ENCODE data around the gene GTF3C1. TPM values are rescaled to one million over a fixed set of nuclear protein-coding genes. Genes with fewer than 3 reads are reported as not detected.

The GTF3C1 gene
- total RNA-seq, 1 donor from 2014 or later = 98.7 TPM

DNA sequence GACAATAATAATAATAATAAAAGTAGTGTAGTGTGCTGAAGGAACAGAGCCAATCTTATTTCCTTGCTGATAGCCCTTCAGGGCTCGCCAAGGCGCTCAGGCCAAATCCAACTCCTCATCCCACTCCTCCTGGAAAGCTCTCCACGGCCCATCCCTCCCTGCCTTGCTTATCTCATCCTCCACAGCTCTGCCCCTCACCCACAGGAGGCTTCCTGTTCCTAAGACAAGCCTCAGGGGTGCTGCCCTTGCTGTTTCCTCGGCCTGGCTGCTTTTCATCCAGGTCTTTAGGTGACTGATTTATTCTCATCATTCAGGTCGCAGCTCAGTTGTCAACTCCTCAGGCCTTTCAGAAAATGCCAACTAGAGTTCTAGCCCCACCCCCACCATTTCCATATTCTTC, 11.2 kb downstream of the GTF3C1 start:
- H3K36me3 Mint-ChIP-seq (ENCODE audit: low read depth, unreplicated experiment) = peaks cover 67% of the 10 kb centered on the region
- peaks cover 22% of the 10 kb centered on the region for H3K4me1 Mint-ChIP-seq (ENCODE audit: unreplicated experiment)
- H3K9me3 Mint-ChIP-seq (ENCODE audit: unreplicated experiment) = no peaks in the 10 kb centered on the region
- H3K4me3 Mint-ChIP-seq (ENCODE audit: unreplicated experiment) = peak overlapping the region; percentile 63
- peak overlapping the region; percentile 93 for H3K27ac Mint-ChIP-seq (ENCODE audit: unreplicated experiment)
- TF ChIP-seq, protein P1, sequence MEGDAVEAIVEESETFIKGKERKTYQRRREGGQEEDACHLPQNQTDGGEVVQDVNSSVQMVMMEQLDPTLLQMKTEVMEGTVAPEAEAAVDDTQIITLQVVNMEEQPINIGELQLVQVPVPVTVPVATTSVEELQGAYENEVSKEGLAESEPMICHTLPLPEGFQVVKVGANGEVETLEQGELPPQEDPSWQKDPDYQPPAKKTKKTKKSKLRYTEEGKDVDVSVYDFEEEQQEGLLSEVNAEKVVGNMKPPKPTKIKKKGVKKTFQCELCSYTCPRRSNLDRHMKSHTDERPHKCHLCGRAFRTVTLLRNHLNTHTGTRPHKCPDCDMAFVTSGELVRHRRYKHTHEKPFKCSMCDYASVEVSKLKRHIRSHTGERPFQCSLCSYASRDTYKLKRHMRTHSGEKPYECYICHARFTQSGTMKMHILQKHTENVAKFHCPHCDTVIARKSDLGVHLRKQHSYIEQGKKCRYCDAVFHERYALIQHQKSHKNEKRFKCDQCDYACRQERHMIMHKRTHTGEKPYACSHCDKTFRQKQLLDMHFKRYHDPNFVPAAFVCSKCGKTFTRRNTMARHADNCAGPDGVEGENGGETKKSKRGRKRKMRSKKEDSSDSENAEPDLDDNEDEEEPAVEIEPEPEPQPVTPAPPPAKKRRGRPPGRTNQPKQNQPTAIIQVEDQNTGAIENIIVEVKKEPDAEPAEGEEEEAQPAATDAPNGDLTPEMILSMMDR (IDR thresholded peaks at IDR 0.05; ENCODE audit: unreplicated experiment) = no peak
- peaks cover 12% of the 10 kb centered on the region for H3K27me3 Mint-ChIP-seq (ENCODE audit: unreplicated experiment)
- peak; percentile 46 for DNase-seq (ENCODE audit: low spot score)

DNA sequence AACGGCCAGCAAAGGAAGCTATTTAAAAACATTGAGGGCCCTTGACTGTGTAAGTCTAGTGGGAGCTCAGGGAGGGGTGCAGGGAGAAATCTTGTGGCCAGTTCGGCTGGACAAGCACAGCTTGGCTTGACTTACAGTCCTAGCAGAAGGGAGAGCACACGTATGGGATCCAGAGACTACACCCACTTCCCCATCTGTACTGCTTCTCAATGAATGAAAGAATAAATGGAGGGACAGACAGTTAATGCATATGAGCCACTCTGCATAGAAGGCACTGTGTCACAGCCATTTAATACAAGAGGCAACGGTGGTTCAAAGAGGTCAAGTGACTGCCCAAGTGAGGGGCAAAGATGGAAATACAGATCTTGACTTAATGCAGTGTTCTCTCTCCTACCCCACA, 15.5 kb downstream of the GTF3C1 start:
- Mint-ChIP-seq H3K4me3 (ENCODE audit: unreplicated experiment) (no peak overlapping the region), H3K9me3 (ENCODE audit: unreplicated experiment) (no peaks in the 10 kb centered on the region), H3K27me3 (ENCODE audit: unreplicated experiment) (peaks cover 6% of the 10 kb centered on the region), H3K27ac (ENCODE audit: unreplicated experiment) (no peak overlapping the region), H3K36me3 (ENCODE audit: low read depth, unreplicated experiment) (peaks cover 74% of the 10 kb centered on the region), H3K4me1 (ENCODE audit: unreplicated experiment) (peaks cover 16% of the 10 kb centered on the region)
- no peak for DNase-seq (ENCODE audit: low spot score)
- TF ChIP-seq, protein P1 (IDR thresholded peaks at IDR 0.05; ENCODE audit: unreplicated experiment) = no peak

DNA sequence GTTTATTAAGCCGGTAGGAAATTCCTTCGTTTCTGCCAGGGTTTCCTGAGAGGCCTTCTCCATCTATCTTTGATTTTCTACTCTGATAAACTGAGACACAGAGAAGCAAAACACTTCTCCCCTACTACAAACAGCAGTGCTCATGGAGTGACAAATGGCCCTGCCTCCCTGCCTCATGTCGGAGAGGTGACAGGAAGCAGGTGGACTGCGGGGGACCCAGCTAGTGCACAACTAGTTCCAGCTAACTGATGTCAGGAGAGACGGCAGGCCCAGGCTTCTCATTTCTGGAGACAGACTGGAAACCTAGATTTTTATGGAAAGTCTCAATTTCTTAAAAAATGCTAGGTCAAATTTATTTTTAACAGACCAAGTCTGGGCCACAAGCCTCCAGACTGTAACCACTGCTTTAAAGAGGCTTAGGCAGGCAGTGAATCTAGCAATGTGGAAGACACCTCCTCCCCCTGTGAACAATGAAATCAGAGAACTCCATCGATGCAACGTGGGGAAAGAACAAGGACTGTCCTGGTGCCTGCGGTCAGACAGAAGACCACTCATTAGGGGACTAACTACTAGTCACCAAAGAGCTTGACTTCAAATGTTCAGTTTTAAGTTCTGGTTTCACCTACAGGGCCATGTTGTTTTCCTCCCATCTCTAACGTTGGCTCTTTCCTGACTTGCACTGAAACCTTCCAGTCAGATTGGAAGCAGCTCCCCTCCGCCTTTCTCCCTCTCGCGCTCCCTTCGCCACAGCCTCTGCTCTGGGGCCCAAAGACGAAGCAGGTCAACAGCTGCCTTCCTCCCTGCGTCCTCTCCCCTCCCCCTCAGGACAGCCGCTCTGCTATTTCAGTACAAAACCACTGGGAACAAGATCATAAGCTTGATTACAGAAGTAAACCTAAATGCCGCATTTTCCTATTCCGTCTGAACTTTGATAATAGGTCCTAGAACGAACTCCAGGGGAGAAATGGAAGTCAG, 17.6 kb downstream of the GTF3C1 start:
- Mint-ChIP-seq H3K4me3 (ENCODE audit: unreplicated experiment) (peak overlapping the region; percentile 2), H3K27me3 (ENCODE audit: unreplicated experiment) (peaks cover 1% of the 10 kb centered on the region), H3K27ac (ENCODE audit: unreplicated experiment) (peak overlapping the region; percentile 26), H3K36me3 (ENCODE audit: low read depth, unreplicated experiment) (peaks cover 69% of the 10 kb centered on the region), H3K4me1 (ENCODE audit: unreplicated experiment) (no peaks in the 10 kb centered on the region), H3K9me3 (ENCODE audit: unreplicated experiment) (no peaks in the 10 kb centered on the region)
- DNase-seq (ENCODE audit: low spot score) = no peak
- TF ChIP-seq, protein P1 (IDR thresholded peaks at IDR 0.05; ENCODE audit: unreplicated experiment) = no peak

- H3K4me3 Mint-ChIP-seq (ENCODE audit: unreplicated experiment) = peak overlapping the region; percentile 60
These were observed 18.5 kb downstream of the GTF3C1 start for GRCh38 chr16:27531186-27531585.

More at GRCh38 chr16:27531186-27531585, 18.5 kb downstream of the GTF3C1 start:
- H3K27me3 Mint-ChIP-seq (ENCODE audit: unreplicated experiment) = peaks cover 1% of the 10 kb centered on the region
- no peaks in the 10 kb centered on the region for H3K4me1 Mint-ChIP-seq (ENCODE audit: unreplicated experiment)
- TF ChIP-seq, protein P1 (IDR thresholded peaks at IDR 0.05; ENCODE audit: unreplicated experiment) = no peak
- DNase-seq (ENCODE audit: low spot score) = no peak
- no peaks in the 10 kb centered on the region for H3K9me3 Mint-ChIP-seq (ENCODE audit: unreplicated experiment)
- H3K27ac Mint-ChIP-seq (ENCODE audit: unreplicated experiment) = no peak overlapping the region
- peaks cover 67% of the 10 kb centered on the region for H3K36me3 Mint-ChIP-seq (ENCODE audit: low read depth, unreplicated experiment)

All from endothelial cell (in vitro differentiated cells).